IMR-90 (cell line): ENCODE data around the gene PPP3CA. TPM values are rescaled to one million over a fixed set of nuclear protein-coding genes. Genes with fewer than 3 reads are reported as not detected.

Source experiments
- ATAC-seq: fragments of 200-7000 bp; cut with Tn5 transposase; 2 replicates; pipeline ENCODE4 v1.9.1; 2020; ENCODE audit warnings: low read depth, mild to moderate bottlenecking, moderate library complexity
- BruUV-seq: library from RNA; stranded (reverse); fragments of 400-500 nt; replicated peaks from 2 replicates; lab custom pipeline; 2021; lab: Mats Ljungman, UMichigan
- CTCF ChIA-PET: fragments of 300-600 bp; formaldehyde crosslinking; extraction: SDS; loops from one replicate; lab custom pipeline; 2021; ENCODE audit warnings: antibody characterized with exemption; lab: Yijun Ruan, JAX
- POLR2A ChIA-PET: fragments of 300-600 bp; sonication (Branson Sonifier 250); formaldehyde crosslinking; loops from one replicate; lab custom pipeline; 2022; ENCODE audit warnings: antibody characterized with exemption; ENCODE audit not compliant: unreplicated experiment; lab: Charles Lee
- DNase-seq: peaks from one replicate; pipeline ENCODE4 v3.0.0; 2013
- H2AFZ ChIP-seq: replicated peaks from 2 replicates; pipeline ENCODE3; 2013; ENCODE audit warnings: low read length, mild to moderate bottlenecking; ENCODE audit not compliant: poor library complexity
- H2AK5ac ChIP-seq: 2 replicates; pipeline ENCODE4 v1.6.1; 2013; ENCODE audit warnings: low read depth, low read length, inconsistent platforms
- H2AK9ac ChIP-seq: replicated peaks from 2 replicates; pipeline ENCODE3; 2013; ENCODE audit warnings: mild to moderate bottlenecking, low read depth, low read length, moderate library complexity; ENCODE audit not compliant: poor library complexity
- H2BK120ac ChIP-seq: 2 replicates; pipeline ENCODE4 v1.6.1; 2013; ENCODE audit warnings: low read depth, low read length, inconsistent platforms
- H2BK15ac ChIP-seq: 3 replicates; pipeline ENCODE4 v1.6.1; 2013; ENCODE audit warnings: low read depth, low read length, inconsistent platforms
- H2BK20ac ChIP-seq: 2 replicates; pipeline ENCODE4 v1.6.1; 2013; ENCODE audit warnings: low read depth, mild to moderate bottlenecking, inconsistent platforms, low read length, moderate library complexity
- H2BK5ac ChIP-seq: 2 replicates; pipeline ENCODE4 v1.6.1; 2013; ENCODE audit warnings: mild to moderate bottlenecking, low read depth, low read length, inconsistent platforms; ENCODE audit not compliant: poor library complexity, severe bottlenecking
- H3K14ac ChIP-seq: replicated peaks from 2 replicates; pipeline ENCODE4 v1.6.1; 2013; ENCODE audit warnings: low read depth, low read length, inconsistent platforms
- H3K18ac ChIP-seq: 2 replicates; pipeline ENCODE4 v1.6.1; 2013; ENCODE audit warnings: low read depth, low read length, control low read depth
- H3K23ac ChIP-seq: 2 replicates; pipeline ENCODE4 v1.6.1; 2013; ENCODE audit warnings: low read depth, low read length, inconsistent platforms
- H3K27ac ChIP-seq: 2 replicates; pipeline ENCODE4 v1.5.1; 2013; ENCODE audit warnings: mild to moderate bottlenecking, control low read depth, low read length; ENCODE audit not compliant: insufficient read depth
- H3K27me3 ChIP-seq: 2 replicates; pipeline ENCODE4 v1.6.1; 2013; ENCODE audit warnings: low read length; ENCODE audit not compliant: control insufficient read depth, insufficient read depth
- H3K36me3 ChIP-seq: 2 replicates; pipeline ENCODE4 v1.6.1; 2013; ENCODE audit warnings: low read length, mixed read lengths; ENCODE audit not compliant: control insufficient read depth, insufficient read depth
- H3K4ac ChIP-seq: 2 replicates; pipeline ENCODE4 v1.6.1; 2013; ENCODE audit warnings: low read depth, low read length, inconsistent platforms
- H3K4me1 ChIP-seq: 2 replicates; pipeline ENCODE4 v1.6.1; 2013; ENCODE audit warnings: low read length, mixed read lengths; ENCODE audit not compliant: control insufficient read depth, insufficient read depth
- H3K4me2 ChIP-seq: 2 replicates; pipeline ENCODE4 v1.6.1; 2013; ENCODE audit warnings: low read depth, mild to moderate bottlenecking, control low read depth, low read length, moderate library complexity
- H3K4me3 ChIP-seq: 2 replicates; pipeline ENCODE4 v1.5.1; 2013; ENCODE audit warnings: low read depth, mild to moderate bottlenecking, control low read depth, low read length, moderate library complexity; ENCODE audit not compliant: insufficient read depth
- H3K56ac ChIP-seq: 2 replicates; pipeline ENCODE4 v1.6.1; 2013; ENCODE audit warnings: low read length, inconsistent platforms; ENCODE audit not compliant: insufficient read depth; ENCODE audit errors: extremely low read depth
- H3K79me1 ChIP-seq, 2 experiments: 2 replicates each; pipeline ENCODE4 v1.6.1; 2013; ENCODE audit warnings: low read length in 2 of 2, inconsistent platforms in 1 of 2, low read depth in 1 of 2
- H3K9ac ChIP-seq: 2 replicates; pipeline ENCODE4 v1.6.1; 2013; ENCODE audit warnings: low read depth, low read length, control low read depth
- H3K9me1 ChIP-seq: 2 replicates; pipeline ENCODE4 v1.6.1; 2013; ENCODE audit warnings: low read length, inconsistent platforms; ENCODE audit not compliant: insufficient read depth
- H3K9me3 ChIP-seq: 2 replicates; pipeline ENCODE4 v1.6.1; 2013; ENCODE audit warnings: low read length; ENCODE audit not compliant: control insufficient read depth, insufficient read depth
- H4K20me1 ChIP-seq: 2 replicates; pipeline ENCODE4 v1.6.1; 2013; ENCODE audit warnings: low read length, inconsistent platforms; ENCODE audit not compliant: insufficient read depth
- H4K5ac ChIP-seq: 2 replicates; pipeline ENCODE4 v1.6.1; 2013; ENCODE audit warnings: mild to moderate bottlenecking, low read depth, low read length, control low read depth
- H4K8ac ChIP-seq, 2 experiments: 2 replicates each; pipeline ENCODE4 v1.6.1; 2013; ENCODE audit warnings: low read depth in 2 of 2, low read length in 2 of 2, control low read depth in 1 of 2, inconsistent platforms in 1 of 2
- H4K91ac ChIP-seq: 2 replicates; pipeline ENCODE4 v1.6.1; 2013; ENCODE audit warnings: low read depth, low read length, inconsistent platforms; ENCODE audit not compliant: insufficient read depth
- BHLHE40 ChIP-seq: fragments of 150-350 bp; IDR thresholded peaks from 2 replicates; pipeline ENCODE4 v1.6.1; 2016; ENCODE audit warnings: mild to moderate bottlenecking, low read depth, low read length
- CEBPB ChIP-seq: IDR thresholded peaks from 2 replicates; pipeline ENCODE4 v1.6.1; 2012; ENCODE audit warnings: low read depth, low read length, improper control_type of control experiment
- CHD1 ChIP-seq: IDR thresholded peaks from 2 replicates; pipeline ENCODE4 v1.6.1; 2012; ENCODE audit warnings: low read depth, low read length, improper control_type of control experiment
- CTCF ChIP-seq: conservative IDR thresholded peaks from 2 replicates; pipeline ENCODE4 v1.5.1; 2012; ENCODE audit warnings: mild to moderate bottlenecking, low read depth, low read length, improper control_type of control experiment
- ELK1 ChIP-seq: fragments of 150-350 bp; IDR thresholded peaks from 2 replicates; pipeline ENCODE4 v1.6.1; 2016; ENCODE audit warnings: low read depth, mild to moderate bottlenecking, low read length, moderate library complexity, borderline replicate concordance
- FOS ChIP-seq: fragments of 150-350 bp; IDR thresholded peaks from 2 replicates; pipeline ENCODE4 v1.6.1; 2016; ENCODE audit warnings: low read depth, low read length
- MAFK ChIP-seq: IDR thresholded peaks from 2 replicates; pipeline ENCODE4 v1.6.1; 2012; ENCODE audit warnings: low read depth, low read length, improper control_type of control experiment
- MAZ ChIP-seq: IDR thresholded peaks from 2 replicates; pipeline ENCODE4 v1.6.1; 2012; ENCODE audit warnings: low read depth, mild to moderate bottlenecking, low read length, improper control_type of control experiment, moderate library complexity, borderline replicate concordance
- MXI1 ChIP-seq: IDR thresholded peaks from 2 replicates; pipeline ENCODE4 v1.6.1; 2012; ENCODE audit warnings: low read depth, mild to moderate bottlenecking, low read length, moderate library complexity, borderline replicate concordance
- NFE2L2 ChIP-seq: fragments of 150-350 bp; IDR thresholded peaks from 2 replicates; pipeline ENCODE4 v1.6.1; 2016; ENCODE audit warnings: low read depth, mild to moderate bottlenecking, low read length
- POLR2A ChIP-seq: IDR thresholded peaks from 2 replicates; pipeline ENCODE4 v1.6.1; 2012; ENCODE audit warnings: mild to moderate bottlenecking, low read depth, low read length
- RAD21 ChIP-seq: IDR thresholded peaks from 2 replicates; pipeline ENCODE4 v1.6.1; 2012; ENCODE audit warnings: low read length, improper control_type of control experiment
- RCOR1 ChIP-seq: IDR thresholded peaks from 2 replicates; pipeline ENCODE4 v1.6.1; 2012; ENCODE audit warnings: mild to moderate bottlenecking, low read length, improper control_type of control experiment; ENCODE audit not compliant: insufficient replicate concordance
- RFX5 ChIP-seq: IDR thresholded peaks from 2 replicates; pipeline ENCODE4 v1.8.0; 2012; ENCODE audit warnings: low read depth, mild to moderate bottlenecking, low read length, moderate library complexity
- SMC3 ChIP-seq: fragments of 150-350 bp; IDR thresholded peaks from 2 replicates; pipeline ENCODE4 v1.6.1; 2016; ENCODE audit warnings: low read depth, mild to moderate bottlenecking, antibody characterized with exemption, low read length, moderate library complexity
- USF2 ChIP-seq: fragments of 150-350 bp; IDR thresholded peaks from 2 replicates; pipeline ENCODE4 v1.6.1; 2017; ENCODE audit warnings: mild to moderate bottlenecking, antibody characterized with exemption, low read length, low read depth
- whole genome bisulfite sequencing, 2 experiments: methylation state at CpG; one replicate each; pipeline versions ENCODE4 v1.1.5 to v1.1.7; 2013; ENCODE audit warnings: missing lambda C conversion rate in 2 of 2; ENCODE audit not compliant: insufficient read length in 1 of 2; ENCODE audit errors: extremely low coverage in 2 of 2; 5-methylcytosine and 5-hydroxymethylcytosine counted together
- dilution Hi-C: fragments of 300-500 bp; cut with HindIII; formaldehyde crosslinking; loops from one replicate; pipeline ENCODE4 v1.14.3; 2018; ENCODE audit warnings: low sequenced_read_pairs; ENCODE audit not compliant: unreplicated experiment
- in situ Hi-C: fragments of 300-500 bp; cut with MboI; formaldehyde crosslinking; loops from 3 replicates; pipeline ENCODE4 v1.14.3; 2019; ENCODE audit warnings: low sequenced_read_pairs, inconsistent platforms, mixed read lengths
- intact Hi-C: fragments of 100-400 bp; cut with micrococcal nuclease; formaldehyde crosslinking; loops from 2 replicates; pipeline ENCODE4 v1.10.0; 2022
- polyA plus RNA-seq, 3 experiments: library from polyadenylated mRNA; depleted of rRNA; stranded (reverse); fragments of >200 nt; gene quantifications; 2 replicates each; pipeline ENCODE4 v1.2.3, GENCODE V29; 2012; ENCODE audit warnings: low replicate concordance in 1 of 3
- total RNA-seq: library from RNA; depleted of rRNA; stranded (reverse); fragments of >200 nt; gene quantifications from 2 replicates; pipeline ENCODE4 v1.2.3, GENCODE V29; 2012

Gene PPP3CA
- total and polyA plus RNA-seq, 2 of the 4 experiments (the other 2 are of a cell fraction), result 14.5 to 48.6 TPM

- in situ Hi-C loops, result no loop called here
- DNase-seq, result no peak
These were observed 16.3 kb downstream of the PPP3CA start for GRCh38 chr4:101331017-101331416.

More at GRCh38 chr4:101331017-101331416, 16.3 kb downstream of the PPP3CA start:
- H4K5ac ChIP-seq, result no peak overlapping the region
- H3K27ac ChIP-seq, result no peak overlapping the region
- H3K9ac ChIP-seq, result no peak overlapping the region
- no peak overlapping the region for H3K4ac ChIP-seq
- intact Hi-C loops (no loop called here), dilution Hi-C loops (no loop called here)
- H3K9me3 ChIP-seq, result no peaks in the 10 kb centered on the region
- BruUV-seq, result no TSS peak
- H2AK5ac ChIP-seq, result no peak overlapping the region
- peaks cover 31 to 68% of the 10 kb centered on the region in 2 experiments for H3K79me1 ChIP-seq
- no peak overlapping the region for H3K23ac ChIP-seq
- no peak overlapping the region for H2AK9ac ChIP-seq
- WGBS, 2 experiments, result no CpG with 5 or more reads among the region's 1 CpG
- H3K56ac ChIP-seq, result no peak overlapping the region
- H3K4me2 ChIP-seq, result no peak overlapping the region
- peaks cover 30% of the 10 kb centered on the region; the same call in 1 of the 2 replicates for H4K20me1 ChIP-seq
- no peak for ATAC-seq
- no peaks in the 10 kb centered on the region; the same call in 1 of the 2 replicates for H3K9me1 ChIP-seq
- ChIA-PET CTCF (no interaction called here), POLR2A (no interaction called here)
- H2BK5ac ChIP-seq, result no peak overlapping the region
- TF ChIP-seq POLR2A, result no peak
- TF ChIP-seq ELK1, result no peak
- no peak for TF ChIP-seq BHLHE40
- TF ChIP-seq CTCF, result no peak
- TF ChIP-seq MAFK, result no peak
- TF ChIP-seq NFE2L2, result no peak
- TF ChIP-seq MXI1, result no peak
- no peak for TF ChIP-seq FOS
- TF ChIP-seq CEBPB, result no peak
- no peak for TF ChIP-seq MAZ
- TF ChIP-seq SMC3, result no peak
- no peak for TF ChIP-seq RAD21
- no peak for TF ChIP-seq USF2
- no peak for TF ChIP-seq RCOR1
- TF ChIP-seq RFX5, result no peak
- TF ChIP-seq CHD1, result no peak
- no peak overlapping the region for H3K14ac ChIP-seq
- no peak overlapping the region for H3K18ac ChIP-seq
- H2BK20ac ChIP-seq, result no peak overlapping the region
- no peak overlapping the region for H2AFZ ChIP-seq
- no peak overlapping the region for H4K8ac ChIP-seq
- no peak overlapping the region for H2BK120ac ChIP-seq
- no peak overlapping the region for H4K91ac ChIP-seq
- H3K27me3 ChIP-seq, result no peaks in the 10 kb centered on the region
- H3K4me1 ChIP-seq, result no peaks in the 10 kb centered on the region
- H2BK15ac ChIP-seq, result no peak overlapping the region
- no peaks in the 10 kb centered on the region for H3K36me3 ChIP-seq
- no peak overlapping the region for H3K4me3 ChIP-seq
